Skeletal muscle tissue (tissue), 4 donors: ENCODE measurements around the gene CCR2. TPM values are rescaled to one million over a fixed set of nuclear protein-coding genes. Genes with fewer than 3 reads are reported as not detected.
"Not testable (repeated sequence)": the region's sequence is repeated elsewhere in the genome, so short reads cannot be mapped to it uniquely, and the experiment has no call there.

Experiments used
- H3K27ac ChIP-seq: one replicate; pipeline ENCODE4 v1.7.0; 2013; ENCODE audit warnings: mild to moderate bottlenecking, low read depth, low read length, inconsistent platforms
- H3K27me3 ChIP-seq, 3 donors: one replicate each; pipeline ENCODE4 v1.7.0; 2013; ENCODE audit warnings: low read length in 3 of 3; ENCODE audit not compliant: control insufficient read depth in 3 of 3, insufficient read depth in 3 of 3
- H3K36me3 ChIP-seq, 3 donors: one replicate each; pipeline ENCODE4 v1.7.0; 2013; ENCODE audit warnings: low read length in 3 of 3; ENCODE audit not compliant: control insufficient read depth in 3 of 3, insufficient read depth in 3 of 3
- H3K4me1 ChIP-seq, 3 donors: one replicate each; pipeline ENCODE4 v1.7.0; 2013; ENCODE audit warnings: low read length in 3 of 3, mild to moderate bottlenecking in 3 of 3; ENCODE audit not compliant: control insufficient read depth in 3 of 3, insufficient read depth in 3 of 3
- H3K4me3 ChIP-seq, 3 donors: one replicate each; pipeline ENCODE4 v1.7.0; 2013; ENCODE audit warnings: low read length in 3 of 3
- H3K9ac ChIP-seq, 3 donors: one replicate each; pipeline ENCODE4 v1.7.0; 2013; ENCODE audit warnings: low read length in 3 of 3, mild to moderate bottlenecking in 3 of 3, moderate library complexity in 2 of 3, low read depth in 1 of 3
- H3K9me3 ChIP-seq, 3 donors: one replicate each; pipeline ENCODE4 v1.7.0; 2013; ENCODE audit warnings: low read length in 3 of 3; ENCODE audit not compliant: control insufficient read depth in 3 of 3
- total RNA-seq: library from RNA; depleted of rRNA; stranded (reverse); fragments of >200 nt; gene quantifications from one replicate; pipeline ENCODE4 v1.2.3, GENCODE V29; 2014
- donor health status: Osteomylitis.

Gene CCR2
- total RNA-seq, 1 donor from 2014 or later, result 3.7 TPM

GRCh38 chr3:46375218-46375617, 21.3 kb downstream of the CCR2 start:
- Histone ChIP-seq H3K36me3 (no peaks in the 10 kb centered on the region), H3K27me3 (peaks cover 3 to 15% (median 4%) of the 10 kb centered on the region in 3 donors), H3K9ac (no peak overlapping the region), H3K9me3 (no peaks in the 10 kb centered on the region), H3K27ac (no peak overlapping the region), H3K4me3 (no peak overlapping the region), H3K4me1 (peaks cover 3 to 5% (median 4%) of the 10 kb centered on the region in 3 donors)

- Histone ChIP-seq H3K9me3 (no peaks in the 10 kb centered on the region), H3K4me1 (peaks cover 8 to 11% (median 9%) of the 10 kb centered on the region in 3 donors), H3K9ac (no peak overlapping the region), H3K27me3 (peaks cover 3 to 15% (median 4%) of the 10 kb centered on the region in 3 donors), H3K27ac (no peak overlapping the region), H3K4me3 (no peak overlapping the region), H3K36me3 (no peaks in the 10 kb centered on the region)
Measured at GRCh38 chr3:46375814-46376213, 21.9 kb downstream of the CCR2 start.

GRCh38 chr3:46378426-46378942, 24.6 kb downstream of the CCR2 start:
- Histone ChIP-seq H3K4me3 (no peak overlapping the region), H3K9me3 (no peaks in the 10 kb centered on the region)

GRCh38 chr3:46380471-46381221, 26.7 kb downstream of the CCR2 start:
- no peaks in the 10 kb centered on the region for H3K9me3 ChIP-seq

More at GRCh38 chr3:46378426-46378942, 24.6 kb downstream of the CCR2 start:
- no peak overlapping the region for H3K9ac ChIP-seq
- no peaks in the 10 kb centered on the region for H3K36me3 ChIP-seq
- no peak overlapping the region for H3K27ac ChIP-seq
- peaks cover 0 to 11% (median 4%) of the 10 kb centered on the region in 3 donors for H3K27me3 ChIP-seq
- H3K4me1 ChIP-seq, result peaks cover 12 to 15% (median 13%) of the 10 kb centered on the region in 3 donors

GRCh38 chr3:46381625-46382024, 27.7 kb downstream of the CCR2 start:
- Histone ChIP-seq H3K27me3 (no peaks in the 10 kb centered on the region), H3K4me3 (no peak overlapping the region), H3K4me1 (peaks cover 12 to 15% (median 13%) of the 10 kb centered on the region in 3 donors), H3K9me3 (no peaks in the 10 kb centered on the region), H3K27ac (no peak overlapping the region), H3K36me3 (no peaks in the 10 kb centered on the region), H3K9ac (no peak overlapping the region)

More at GRCh38 chr3:46380471-46381221, 26.7 kb downstream of the CCR2 start:
- Histone ChIP-seq H3K9ac (peak overlapping the region; percentile 22 to 55 (median 50)), H3K27ac (peak overlapping the region; percentile 75), H3K27me3 (peaks cover 0 to 3% (median 0%) of the 10 kb centered on the region in 3 donors), H3K36me3 (no peaks in the 10 kb centered on the region), H3K4me1 (peaks cover 12 to 15% (median 13%) of the 10 kb centered on the region in 3 donors), H3K4me3 (peak overlapping the region; percentile 31 to 55 (median 51))

- no peaks in the 10 kb centered on the region for H3K9me3 ChIP-seq
- H3K36me3 ChIP-seq, result no peaks in the 10 kb centered on the region
- no peak overlapping the region for H3K9ac ChIP-seq
- H3K4me3 ChIP-seq, result no peak overlapping the region
- H3K4me1 ChIP-seq, result peaks cover 12 to 14% (median 13%) of the 10 kb centered on the region in 3 donors
- no peak overlapping the region for H3K27ac ChIP-seq
- no peaks in the 10 kb centered on the region for H3K27me3 ChIP-seq
Measured at GRCh38 chr3:46383211-46383950, 29.5 kb downstream of the CCR2 start.

GRCh38 chr3:46383951-46384330, 30.0 kb downstream of the CCR2 start:
- H3K27ac ChIP-seq, result no peak overlapping the region

GRCh38 chr3:46386205-46386604, 32.3 kb downstream of the CCR2 start:
- H3K27ac ChIP-seq, result no peak overlapping the region
- no peak overlapping the region for H3K9ac ChIP-seq
- H3K4me1 ChIP-seq, result peaks cover under 1 to 3% (median 2%) of the 10 kb centered on the region in 3 donors
- H3K36me3 ChIP-seq, result no peaks in the 10 kb centered on the region
- no peaks in the 10 kb centered on the region for H3K9me3 ChIP-seq
- no peak overlapping the region for H3K4me3 ChIP-seq
- no peaks in the 10 kb centered on the region for H3K27me3 ChIP-seq

More at GRCh38 chr3:46383951-46384330, 30.0 kb downstream of the CCR2 start:
- Histone ChIP-seq H3K36me3 (no peaks in the 10 kb centered on the region), H3K27me3 (no peaks in the 10 kb centered on the region), H3K4me1 (peaks cover 9 to 13% (median 11%) of the 10 kb centered on the region in 3 donors), H3K9me3 (no peaks in the 10 kb centered on the region), H3K4me3 (no peak overlapping the region), H3K9ac (no peak overlapping the region)

- not testable (repeated sequence) for H3K27ac ChIP-seq, H3K9me3 ChIP-seq, H3K9ac ChIP-seq, H3K4me3 ChIP-seq, H3K36me3 ChIP-seq, H3K4me1 ChIP-seq, H3K27me3 ChIP-seq
Measured at GRCh38 chr3:46388847-46389246, 34.9 kb downstream of the CCR2 start.

GRCh38 chr3:46389306-46389705, 35.4 kb downstream of the CCR2 start:
- H3K9ac ChIP-seq, result no peak overlapping the region
- no peak overlapping the region for H3K27ac ChIP-seq
- no peaks in the 10 kb centered on the region for H3K9me3 ChIP-seq
- H3K4me3 ChIP-seq, result no peak overlapping the region
- H3K27me3 ChIP-seq, result no peaks in the 10 kb centered on the region
- no peaks in the 10 kb centered on the region for H3K36me3 ChIP-seq
- H3K4me1 ChIP-seq, result peaks cover 0 to 5% (median 0%) of the 10 kb centered on the region in 3 donors
